HCT116 (cell line): ENCODE results near the gene CAT. TPM values are rescaled to one million over a fixed set of nuclear protein-coding genes. Genes with fewer than 3 reads are reported as not detected.

Source experiments
- ATAC-seq: fragments of 200-7000 bp; cut with Tn5 transposase; 2 replicates; pipeline ENCODE4 v1.9.1; 2020; ENCODE audit warnings: mild to moderate bottlenecking, moderate library complexity
- BruUV-seq: library from RNA; stranded (reverse); fragments of 400-500 nt; replicated peaks from 2 replicates; lab custom pipeline; 2021; lab: Mats Ljungman, UMichigan
- CTCF ChIA-PET: fragments of 300-600 bp; sonication (Branson Sonifier 250); formaldehyde crosslinking; loops from one replicate; lab custom pipeline; 2021; ENCODE audit warnings: antibody characterized with exemption; lab: Charles Lee
- POLR2A ChIA-PET: fragments of 300-600, 350-600 bp; sonication (Branson Sonifier 250); formaldehyde crosslinking; loops from one replicate; lab custom pipeline; 2021; ENCODE audit warnings: antibody characterized with exemption; lab: Charles Lee
- RAD21 ChIA-PET, 2 experiments: fragments of 300-600 bp; sonication (Branson Sonifier 250); formaldehyde crosslinking; loops; one replicate each; lab custom pipeline; 2023; ENCODE audit warnings: low total read pairs in 2 of 2; ENCODE audit not compliant: uncharacterized antibody in 2 of 2, unreplicated experiment in 2 of 2, low non-redundant PET in 1 of 2; lab: Charles Lee
- DNase-seq: peaks from one replicate; pipeline ENCODE4 v3.0.0-alpha.2; 2010; ENCODE audit warnings: low read depth, low spot score
- H2AFZ ChIP-seq: fragments of 200-600 bp; shearing (Covaris generic), sonication (generic); 2 replicates; pipeline ENCODE4 v1.6.1; 2017; ENCODE audit warnings: low read depth, mixed run types, mixed read lengths, antibody characterized with exemption, low read length; ENCODE audit not compliant: poor library complexity, severe bottlenecking
- H3K27ac ChIP-seq: 2 replicates; pipeline ENCODE4 v1.5.1; 2012; ENCODE audit warnings: low read depth, low read length
- H3K27me3 ChIP-seq: fragments of 200-600 bp; sonication (generic); 2 replicates; pipeline ENCODE4 v1.6.1; 2016; ENCODE audit warnings: mixed run types, low read length, mixed read lengths; ENCODE audit not compliant: insufficient read depth
- H3K36me3 ChIP-seq, 2 experiments: fragments of 200-500 bp in 1 of 2; fragments of 200-600 bp in 1 of 2; sonication (Bioruptor generic) in 1 of 2; sonication (generic) in 1 of 2; 2 replicates each; pipeline versions ENCODE4 v1.5.1 to v1.6.1; 2014 to 2016; ENCODE audit warnings: low read length in 2 of 2, inconsistent platforms in 1 of 2, mixed read lengths in 1 of 2, mixed run types in 1 of 2; ENCODE audit not compliant: insufficient read depth in 2 of 2, control insufficient read depth in 1 of 2
- H3K4me1 ChIP-seq, 2 experiments: fragments of 200-600 bp in 1 of 2; sonication (generic) in 1 of 2; 2 replicates each; pipeline versions ENCODE4 v1.5.1 to v1.6.1; 2012 to 2017; ENCODE audit warnings: low read length in 2 of 2, inconsistent platforms in 1 of 2, mild to moderate bottlenecking in 1 of 2, mixed read lengths in 1 of 2, mixed run types in 1 of 2, moderate library complexity in 1 of 2; ENCODE audit not compliant: insufficient read depth in 2 of 2, control insufficient read depth in 1 of 2
- H3K4me2 ChIP-seq: fragments of 200-600 bp; sonication (generic); 2 replicates; pipeline ENCODE4 v1.6.1; 2017; ENCODE audit warnings: mixed run types, low read length, mixed read lengths
- H3K4me3 ChIP-seq, 2 experiments: fragments of 200-600 bp in 1 of 2; sonication (generic) in 1 of 2; replicated peaks in 1 of 2; 2 replicates each; pipeline ENCODE4 v1.5.1; 2011 to 2016; ENCODE audit warnings: low read length in 2 of 2, control low read depth in 1 of 2, low read depth in 1 of 2, mild to moderate bottlenecking in 1 of 2, mixed read lengths in 1 of 2, mixed run types in 1 of 2
- H3K79me2 ChIP-seq: fragments of 200-600 bp; sonication (generic); 2 replicates; pipeline ENCODE4 v1.6.1; 2017; ENCODE audit warnings: mild to moderate bottlenecking, mixed run types, low read length, moderate library complexity, mixed read lengths; ENCODE audit not compliant: insufficient read depth
- H3K9ac ChIP-seq: fragments of 200-600 bp; sonication (generic); 2 replicates; pipeline ENCODE4 v1.6.1; 2016; ENCODE audit warnings: low read length, mixed read lengths
- H3K9me2 ChIP-seq: fragments of 200-600 bp; sonication (generic), shearing (Covaris generic); 2 replicates; pipeline ENCODE4 v1.6.1; 2017; ENCODE audit warnings: mixed run types, mild to moderate bottlenecking, moderate library complexity; ENCODE audit not compliant: insufficient read depth
- H3K9me3 ChIP-seq, 2 experiments: fragments of 200-500 bp in 1 of 2; fragments of 200-600 bp in 1 of 2; sonication (Bioruptor generic) in 1 of 2; sonication (generic) in 1 of 2; 2 replicates each; pipeline ENCODE4 v1.6.1; 2014 to 2017; ENCODE audit warnings: low read length in 2 of 2, mixed read lengths in 2 of 2, inconsistent platforms in 1 of 2, low read depth in 1 of 2, mild to moderate bottlenecking in 1 of 2, mixed run types in 1 of 2, moderate library complexity in 1 of 2; ENCODE audit not compliant: control insufficient read depth in 1 of 2, insufficient read depth in 1 of 2
- H4K20me1 ChIP-seq: fragments of 200-600 bp; sonication (generic), shearing (Covaris generic); 2 replicates; pipeline ENCODE4 v1.6.1; 2017; ENCODE audit warnings: mixed run types, mild to moderate bottlenecking, moderate library complexity; ENCODE audit not compliant: insufficient read depth
- CBX3 ChIP-seq: IDR thresholded peaks from 2 replicates; pipeline ENCODE4 v1.6.1; 2012; ENCODE audit warnings: low read depth
- CEBPB ChIP-seq: IDR thresholded peaks from 2 replicates; pipeline ENCODE4 v1.6.1; 2012; ENCODE audit warnings: low read depth
- EZH2 ChIP-seq: fragments of 200-600 bp; sonication (generic); IDR thresholded peaks from 2 replicates; pipeline ENCODE4 v1.6.1; 2017; ENCODE audit warnings: antibody characterized with exemption, mixed run types
- EZH2phosphoT487 ChIP-seq: fragments of 200-600 bp; IDR thresholded peaks from 2 replicates; pipeline ENCODE4 v1.6.1; 2018; ENCODE audit warnings: antibody characterized with exemption, borderline replicate concordance
- FOSL1 ChIP-seq: IDR thresholded peaks from 2 replicates; pipeline ENCODE4 v1.6.1; 2012; ENCODE audit warnings: low read depth
- JUND ChIP-seq: IDR thresholded peaks from 2 replicates; pipeline ENCODE4 v1.6.1; 2012
- POLR2A ChIP-seq: IDR thresholded peaks from 2 replicates; pipeline ENCODE4 v1.7.0; 2011; ENCODE audit warnings: borderline replicate concordance; ENCODE audit not compliant: insufficient read depth, insufficient read length; ENCODE audit errors: extremely low read depth
- POLR2AphosphoS5 ChIP-seq: IDR thresholded peaks from 2 replicates; pipeline ENCODE4 v1.6.1; 2011; ENCODE audit warnings: mild to moderate bottlenecking, low read depth, low read length, moderate library complexity
- RAD21 ChIP-seq: IDR thresholded peaks from 2 replicates; pipeline ENCODE4 v1.6.1; 2012; ENCODE audit warnings: low read depth, mild to moderate bottlenecking
- SIN3A ChIP-seq: IDR thresholded peaks from 2 replicates; pipeline ENCODE4 v1.6.1; 2012; ENCODE audit warnings: low read depth
- SP1 ChIP-seq: IDR thresholded peaks from 2 replicates; pipeline ENCODE4 v1.6.1; 2012; ENCODE audit warnings: low read depth
- SRF ChIP-seq: IDR thresholded peaks from 2 replicates; pipeline ENCODE4 v1.6.1; 2012; ENCODE audit warnings: low read depth
- TCF7L2 ChIP-seq: IDR thresholded peaks from 2 replicates; pipeline ENCODE4 v1.7.0; 2011; ENCODE audit warnings: borderline replicate concordance, inconsistent platforms; ENCODE audit not compliant: insufficient read depth, insufficient read length; ENCODE audit errors: extremely low read depth
- YY1 ChIP-seq: IDR thresholded peaks from 2 replicates; pipeline ENCODE4 v1.6.1; 2011; ENCODE audit warnings: low read length, low read depth, moderate library complexity, mild to moderate bottlenecking; ENCODE audit not compliant: insufficient replicate concordance; ENCODE audit errors: extremely low read depth
- ZFX ChIP-seq: fragments of 450-650 bp; IDR thresholded peaks from 2 replicates; pipeline ENCODE4 v1.6.1; 2017
- ZNF274 ChIP-seq: fragments of 200-500 bp; sonication (Bioruptor generic); IDR thresholded peaks from 2 replicates; pipeline ENCODE4 v1.6.1; 2014; ENCODE audit warnings: mild to moderate bottlenecking, low read depth, low read length, inconsistent platforms
- intact Hi-C: fragments of 100-400 bp; cut with micrococcal nuclease; formaldehyde crosslinking; loops from 2 replicates; pipeline ENCODE4 v1.10.0; 2022
- total RNA-seq: library from RNA; stranded (reverse); gene quantifications from one replicate; pipeline ENCODE4 v1.2.1, GENCODE V29; 2021; ENCODE audit not compliant: unreplicated experiment
- TF ChIP-seq, protein P1 (sequence below): IDR thresholded peaks from 2 replicates; pipeline ENCODE4 v1.6.1; 2011; ENCODE audit warnings: mild to moderate bottlenecking, low read length, moderate library complexity; ENCODE audit not compliant: insufficient replicate concordance; ENCODE audit errors: extremely low read depth
- TF ChIP-seq, protein P2 (sequence below): IDR thresholded peaks from 2 replicates; pipeline ENCODE4 v1.6.1; 2012; ENCODE audit warnings: low read depth
- TF ChIP-seq, protein P3 (sequence below): IDR thresholded peaks from 2 replicates; pipeline ENCODE4 v1.6.1; 2012
- TF ChIP-seq, protein P4 (sequence below): IDR thresholded peaks from 2 replicates; pipeline ENCODE4 v1.6.1; 2012

Gene CAT
- total RNA-seq, 1 experiment from 2014 or later = 50.9 TPM

DNA sequence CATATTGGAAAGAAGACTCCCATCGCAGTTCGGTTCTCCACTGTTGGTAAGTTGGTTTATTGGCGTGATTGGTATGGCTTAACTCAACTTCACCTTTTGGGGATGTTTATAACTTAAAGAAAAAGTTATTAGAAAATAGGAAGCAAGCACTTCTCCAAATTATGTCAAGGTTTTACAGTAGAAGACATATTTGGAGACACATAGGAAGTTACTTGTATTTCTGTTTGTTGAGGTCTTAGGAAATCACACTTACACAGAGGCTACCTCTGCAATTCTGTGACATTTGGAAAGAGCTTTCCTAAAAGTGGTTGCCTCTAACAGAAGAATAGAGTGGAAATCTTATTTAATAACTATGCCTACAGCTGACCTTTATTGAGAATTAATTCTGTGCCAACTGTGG, 12.3 kb downstream of the CAT start:
- intact Hi-C loops = no loop called here
- Histone ChIP-seq H3K4me2 (no peak overlapping the region), H3K9ac (no peak overlapping the region), H2AFZ (no peak overlapping the region), H3K9me3 (no peaks in the 10 kb centered on the region), H3K4me3 (no peak overlapping the region), H3K4me1 (no peaks in the 10 kb centered on the region), H3K79me2 (no peaks in the 10 kb centered on the region; the same call in 1 of the 2 replicates)
- ATAC-seq = no peak
- DNase-seq = no peak
- TF ChIP-seq, protein P1, sequence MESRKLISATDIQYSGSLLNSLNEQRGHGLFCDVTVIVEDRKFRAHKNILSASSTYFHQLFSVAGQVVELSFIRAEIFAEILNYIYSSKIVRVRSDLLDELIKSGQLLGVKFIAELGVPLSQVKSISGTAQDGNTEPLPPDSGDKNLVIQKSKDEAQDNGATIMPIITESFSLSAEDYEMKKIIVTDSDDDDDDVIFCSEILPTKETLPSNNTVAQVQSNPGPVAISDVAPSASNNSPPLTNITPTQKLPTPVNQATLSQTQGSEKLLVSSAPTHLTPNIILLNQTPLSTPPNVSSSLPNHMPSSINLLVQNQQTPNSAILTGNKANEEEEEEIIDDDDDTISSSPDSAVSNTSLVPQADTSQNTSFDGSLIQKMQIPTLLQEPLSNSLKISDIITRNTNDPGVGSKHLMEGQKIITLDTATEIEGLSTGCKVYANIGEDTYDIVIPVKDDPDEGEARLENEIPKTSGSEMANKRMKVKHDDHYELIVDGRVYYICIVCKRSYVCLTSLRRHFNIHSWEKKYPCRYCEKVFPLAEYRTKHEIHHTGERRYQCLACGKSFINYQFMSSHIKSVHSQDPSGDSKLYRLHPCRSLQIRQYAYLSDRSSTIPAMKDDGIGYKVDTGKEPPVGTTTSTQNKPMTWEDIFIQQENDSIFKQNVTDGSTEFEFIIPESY = no peak
- TF ChIP-seq, protein P2, sequence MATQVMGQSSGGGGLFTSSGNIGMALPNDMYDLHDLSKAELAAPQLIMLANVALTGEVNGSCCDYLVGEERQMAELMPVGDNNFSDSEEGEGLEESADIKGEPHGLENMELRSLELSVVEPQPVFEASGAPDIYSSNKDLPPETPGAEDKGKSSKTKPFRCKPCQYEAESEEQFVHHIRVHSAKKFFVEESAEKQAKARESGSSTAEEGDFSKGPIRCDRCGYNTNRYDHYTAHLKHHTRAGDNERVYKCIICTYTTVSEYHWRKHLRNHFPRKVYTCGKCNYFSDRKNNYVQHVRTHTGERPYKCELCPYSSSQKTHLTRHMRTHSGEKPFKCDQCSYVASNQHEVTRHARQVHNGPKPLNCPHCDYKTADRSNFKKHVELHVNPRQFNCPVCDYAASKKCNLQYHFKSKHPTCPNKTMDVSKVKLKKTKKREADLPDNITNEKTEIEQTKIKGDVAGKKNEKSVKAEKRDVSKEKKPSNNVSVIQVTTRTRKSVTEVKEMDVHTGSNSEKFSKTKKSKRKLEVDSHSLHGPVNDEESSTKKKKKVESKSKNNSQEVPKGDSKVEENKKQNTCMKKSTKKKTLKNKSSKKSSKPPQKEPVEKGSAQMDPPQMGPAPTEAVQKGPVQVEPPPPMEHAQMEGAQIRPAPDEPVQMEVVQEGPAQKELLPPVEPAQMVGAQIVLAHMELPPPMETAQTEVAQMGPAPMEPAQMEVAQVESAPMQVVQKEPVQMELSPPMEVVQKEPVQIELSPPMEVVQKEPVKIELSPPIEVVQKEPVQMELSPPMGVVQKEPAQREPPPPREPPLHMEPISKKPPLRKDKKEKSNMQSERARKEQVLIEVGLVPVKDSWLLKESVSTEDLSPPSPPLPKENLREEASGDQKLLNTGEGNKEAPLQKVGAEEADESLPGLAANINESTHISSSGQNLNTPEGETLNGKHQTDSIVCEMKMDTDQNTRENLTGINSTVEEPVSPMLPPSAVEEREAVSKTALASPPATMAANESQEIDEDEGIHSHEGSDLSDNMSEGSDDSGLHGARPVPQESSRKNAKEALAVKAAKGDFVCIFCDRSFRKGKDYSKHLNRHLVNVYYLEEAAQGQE = no peak
- TF ChIP-seq ZFX (no peak), YY1 (no peak), CEBPB (no peak), FOSL1 (no peak), RAD21 (no peak), JUND (no peak), POLR2A (no peak), POLR2AphosphoS5 (no peak), SRF (no peak), SP1 (no peak), CBX3 (no peak), ZNF274 (no peak), TCF7L2 (no peak), SIN3A (no peak), EZH2phosphoT487 (no peak), EZH2 (no peak)
- TF ChIP-seq, protein P3, sequence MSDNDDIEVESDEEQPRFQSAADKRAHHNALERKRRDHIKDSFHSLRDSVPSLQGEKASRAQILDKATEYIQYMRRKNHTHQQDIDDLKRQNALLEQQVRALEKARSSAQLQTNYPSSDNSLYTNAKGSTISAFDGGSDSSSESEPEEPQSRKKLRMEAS = no peak
- TF ChIP-seq, protein P4, sequence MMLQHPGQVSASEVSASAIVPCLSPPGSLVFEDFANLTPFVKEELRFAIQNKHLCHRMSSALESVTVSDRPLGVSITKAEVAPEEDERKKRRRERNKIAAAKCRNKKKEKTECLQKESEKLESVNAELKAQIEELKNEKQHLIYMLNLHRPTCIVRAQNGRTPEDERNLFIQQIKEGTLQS = no peak
- TF ChIP-seq, all 23 proteins: peak for 0
- Histone ChIP-seq H3K27ac (no peak overlapping the region), H3K27me3 (no peaks in the 10 kb centered on the region), H4K20me1 (no peaks in the 10 kb centered on the region), H3K36me3 (peaks cover 7 to 45% of the 10 kb centered on the region in 2 experiments), H3K9me2 (no peaks in the 10 kb centered on the region)
- RAD21 ChIA-PET = no interaction called here
- no TSS peak for BruUV-seq
- POLR2A ChIA-PET = no interaction called here
- CTCF ChIA-PET = no interaction called here
